Fibroblast of lung (primary cell): Measurements from ENCODE around the gene ZBTB16. TPM values are rescaled to one million over a fixed set of nuclear protein-coding genes. Genes with fewer than 3 reads are reported as not detected.

Source experiments
- DNase-seq, 2 donors: peaks; one replicate each; pipeline versions ENCODE4 v3.0.0 to v3.0.0-alpha.2; 2010; ENCODE audit warnings: low read depth in 2 of 2
- H2AFZ ChIP-seq: 2 replicates; pipeline ENCODE4 v1.5.1; 2012; ENCODE audit warnings: low read length, control low read depth, inconsistent platforms
- H3K27ac ChIP-seq: 2 replicates; pipeline ENCODE4 v1.5.1; 2011; ENCODE audit warnings: low read length, control low read depth; ENCODE audit not compliant: insufficient read depth
- H3K27me3 ChIP-seq: 2 replicates; pipeline ENCODE4 v1.5.1; 2011; ENCODE audit warnings: mild to moderate bottlenecking, low read length; ENCODE audit not compliant: control insufficient read depth, insufficient read depth
- H3K36me3 ChIP-seq: 2 replicates; pipeline ENCODE4 v1.5.1; 2011; ENCODE audit warnings: low read length; ENCODE audit not compliant: control insufficient read depth, insufficient read depth
- H3K4me1 ChIP-seq: 2 replicates; pipeline ENCODE4 v1.5.1; 2011; ENCODE audit warnings: low read length; ENCODE audit not compliant: control insufficient read depth, insufficient read depth; ENCODE audit errors: extremely low read depth
- H3K4me2 ChIP-seq: 2 replicates; pipeline ENCODE4 v1.5.1; 2011; ENCODE audit warnings: low read length, control low read depth; ENCODE audit not compliant: insufficient read depth; ENCODE audit errors: extremely low read depth
- H3K4me3 ChIP-seq, 4 experiments: fragments of 200-600 bp in 1 of 4; sonication (generic) in 1 of 4; replicated peaks in 1 of 4; 2 replicates each; pipeline ENCODE4 v1.5.1; 2011 to 2016; ENCODE audit warnings: low read length in 4 of 4, low read depth in 3 of 4, mild to moderate bottlenecking in 3 of 4, control low read depth in 2 of 4, inconsistent platforms in 1 of 4, mixed read lengths in 1 of 4; ENCODE audit not compliant: insufficient read depth in 1 of 4; ENCODE audit errors: control extremely low read depth in 1 of 4
- H3K79me2 ChIP-seq: 2 replicates; pipeline ENCODE4 v1.5.1; 2012; ENCODE audit warnings: mild to moderate bottlenecking, low read length, inconsistent platforms; ENCODE audit not compliant: control insufficient read depth, insufficient read depth
- H3K9ac ChIP-seq: 2 replicates; pipeline ENCODE4 v1.5.1; 2011; ENCODE audit warnings: mild to moderate bottlenecking, low read length, control low read depth; ENCODE audit not compliant: insufficient read depth
- H3K9me3 ChIP-seq: 2 replicates; pipeline ENCODE4 v1.5.1; 2012; ENCODE audit warnings: low read depth, low read length; ENCODE audit not compliant: control insufficient read depth, insufficient read depth
- H4K20me1 ChIP-seq: 2 replicates; pipeline ENCODE4 v1.5.1; 2011; ENCODE audit warnings: low read length; ENCODE audit not compliant: control insufficient read depth, insufficient read depth; ENCODE audit errors: extremely low read depth
- EZH2 ChIP-seq: IDR thresholded peaks from 2 replicates; pipeline ENCODE4 v1.5.1; 2012; ENCODE audit warnings: low read length, control low read depth, mild to moderate bottlenecking; ENCODE audit errors: missing control alignments
- polyA plus RNA-seq, 2 donors: library from polyadenylated mRNA; depleted of rRNA in 1 of 2; stranded (reverse) in 1 of 2; unstranded in 1 of 2; fragments of >200 nt; gene quantifications; 2 replicates each; pipeline ENCODE4 v1.2.1, GENCODE V29; 2011 to 2012; ENCODE audit warnings: missing spikeins in 1 of 2
- total RNA-seq: library from RNA; depleted of rRNA; stranded (reverse); fragments of >200 nt; gene quantifications from 2 replicates; pipeline ENCODE4 v1.2.1, GENCODE V29; 2014
- TF ChIP-seq, protein P1 (sequence below), 2 donors: IDR thresholded peaks in 1 of 2; conservative IDR thresholded peaks in 1 of 2; 1 replicate in 1 of 2; 2 replicates in 1 of 2; pipeline ENCODE4 v1.5.1; 2011 to 2012; ENCODE audit warnings: low read length in 2 of 2, control low read depth in 1 of 2, inconsistent platforms in 1 of 2, low read depth in 1 of 2, mild to moderate bottlenecking in 1 of 2

Gene ZBTB16
- total and polyA plus RNA-seq, 2 donors (not counting 1 experiment from before 2014, with no cell fraction given), result not detected

DNA sequence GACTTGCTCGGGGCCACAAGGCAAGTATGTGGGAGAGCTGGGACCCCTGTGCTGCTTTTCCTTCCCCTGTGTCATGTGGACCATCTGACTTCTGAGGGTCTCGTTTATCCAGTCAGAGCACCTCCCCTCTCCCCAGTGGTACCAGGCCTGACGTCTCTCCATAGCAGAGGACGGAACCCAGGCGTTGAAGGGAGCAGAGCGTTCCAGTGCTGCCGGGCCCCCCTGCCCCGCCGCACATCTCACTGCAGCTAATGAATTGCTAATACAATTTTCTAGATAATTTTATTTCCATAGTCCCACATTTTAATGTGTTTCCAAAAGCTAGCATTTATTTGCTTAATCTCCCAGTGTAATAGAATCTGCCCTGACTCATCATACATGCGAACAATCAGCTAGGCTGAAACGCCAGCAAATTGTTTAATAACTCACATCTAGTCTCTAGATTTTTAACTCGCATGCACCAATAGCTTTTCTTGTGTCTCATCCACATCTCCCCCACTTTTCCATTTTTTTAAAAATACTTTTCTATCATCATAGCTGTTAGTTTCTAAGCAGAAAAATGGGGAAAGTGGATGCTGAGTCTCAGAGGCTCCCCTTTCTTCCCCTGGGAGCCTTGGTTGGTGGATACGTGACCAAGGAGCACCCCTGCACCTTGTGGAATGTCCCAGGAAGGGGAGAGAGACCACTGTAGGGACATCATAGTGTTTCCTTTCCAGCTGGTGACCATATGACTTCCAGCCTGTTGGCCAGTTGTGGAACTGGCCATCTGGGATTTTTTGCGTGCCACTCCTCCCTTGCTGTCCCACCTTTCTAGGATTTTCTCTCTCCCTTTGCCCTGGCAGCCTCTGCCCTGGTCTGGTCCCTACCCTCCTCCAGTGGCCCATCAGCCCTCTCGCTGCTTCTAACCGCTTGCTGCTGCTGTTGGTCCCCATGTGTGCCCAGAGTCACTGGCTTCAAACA lies 178.1 kb downstream of the ZBTB16 start:
- H3K9ac ChIP-seq, result no peak overlapping the region
- TF ChIP-seq, protein P1, sequence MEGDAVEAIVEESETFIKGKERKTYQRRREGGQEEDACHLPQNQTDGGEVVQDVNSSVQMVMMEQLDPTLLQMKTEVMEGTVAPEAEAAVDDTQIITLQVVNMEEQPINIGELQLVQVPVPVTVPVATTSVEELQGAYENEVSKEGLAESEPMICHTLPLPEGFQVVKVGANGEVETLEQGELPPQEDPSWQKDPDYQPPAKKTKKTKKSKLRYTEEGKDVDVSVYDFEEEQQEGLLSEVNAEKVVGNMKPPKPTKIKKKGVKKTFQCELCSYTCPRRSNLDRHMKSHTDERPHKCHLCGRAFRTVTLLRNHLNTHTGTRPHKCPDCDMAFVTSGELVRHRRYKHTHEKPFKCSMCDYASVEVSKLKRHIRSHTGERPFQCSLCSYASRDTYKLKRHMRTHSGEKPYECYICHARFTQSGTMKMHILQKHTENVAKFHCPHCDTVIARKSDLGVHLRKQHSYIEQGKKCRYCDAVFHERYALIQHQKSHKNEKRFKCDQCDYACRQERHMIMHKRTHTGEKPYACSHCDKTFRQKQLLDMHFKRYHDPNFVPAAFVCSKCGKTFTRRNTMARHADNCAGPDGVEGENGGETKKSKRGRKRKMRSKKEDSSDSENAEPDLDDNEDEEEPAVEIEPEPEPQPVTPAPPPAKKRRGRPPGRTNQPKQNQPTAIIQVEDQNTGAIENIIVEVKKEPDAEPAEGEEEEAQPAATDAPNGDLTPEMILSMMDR (conservative IDR thresholded peaks at IDR 0.05 in 1 of 2, IDR thresholded peaks at IDR 0.05 in 1 of 2; ENCODE audit: low read depth in 1 of 2, low read length in 2 of 2), result peak in 1 of 2 donors; percentile 8
- TF ChIP-seq EZH2, result no peak
- H3K4me2 ChIP-seq, result no peak overlapping the region
- no peaks in the 10 kb centered on the region for H3K27me3 ChIP-seq
- no peak overlapping the region for H3K4me3 ChIP-seq
- H4K20me1 ChIP-seq, result no peaks in the 10 kb centered on the region
- H3K4me1 ChIP-seq, result no peaks in the 10 kb centered on the region
- no peaks in the 10 kb centered on the region for H3K36me3 ChIP-seq
- H3K9me3 ChIP-seq, result no peaks in the 10 kb centered on the region
- no peaks in the 10 kb centered on the region for H3K79me2 ChIP-seq
- DNase-seq, result peak in 1 of 2 donors; percentile 70
- no peak overlapping the region for H3K27ac ChIP-seq
- no peak overlapping the region for H2AFZ ChIP-seq

GRCh38 chr11:114239753-114240161 lies 180.2 kb downstream of the ZBTB16 start:
- Histone ChIP-seq H3K9me3 (no peaks in the 10 kb centered on the region), H2AFZ (no peak overlapping the region), H3K27ac (no peak overlapping the region), H3K36me3 (no peaks in the 10 kb centered on the region), H3K4me1 (no peaks in the 10 kb centered on the region), H3K4me3 (no peak overlapping the region), H3K4me2 (no peak overlapping the region), H3K79me2 (no peaks in the 10 kb centered on the region), H4K20me1 (no peaks in the 10 kb centered on the region), H3K27me3 (no peaks in the 10 kb centered on the region), H3K9ac (no peak overlapping the region)
- no peak for TF ChIP-seq EZH2
- TF ChIP-seq, protein P1 (conservative IDR thresholded peaks at IDR 0.05 in 1 of 2, IDR thresholded peaks at IDR 0.05 in 1 of 2; ENCODE audit: low read depth in 1 of 2, low read length in 2 of 2), result no peak
- DNase-seq, result no peak

GRCh38 chr11:114242032-114242431 lies 182.5 kb downstream of the ZBTB16 start:
- Histone ChIP-seq H3K79me2 (no peaks in the 10 kb centered on the region), H3K4me1 (no peaks in the 10 kb centered on the region), H3K27me3 (no peaks in the 10 kb centered on the region), H3K4me3 (no peak overlapping the region), H3K9ac (no peak overlapping the region), H2AFZ (no peak overlapping the region), H4K20me1 (no peaks in the 10 kb centered on the region), H3K4me2 (no peak overlapping the region), H3K36me3 (no peaks in the 10 kb centered on the region), H3K9me3 (no peaks in the 10 kb centered on the region), H3K27ac (no peak overlapping the region)
- no peak for DNase-seq
- TF ChIP-seq, protein P1 (conservative IDR thresholded peaks at IDR 0.05 in 1 of 2, IDR thresholded peaks at IDR 0.05 in 1 of 2; ENCODE audit: low read depth in 1 of 2, low read length in 2 of 2), result no peak
- no peak for TF ChIP-seq EZH2
